ENCODE data around the gene CEL. TPM values are rescaled to one million over a fixed set of nuclear protein-coding genes. Genes with fewer than 3 reads are reported as not detected.
"Not testable (repeated sequence)": the region's sequence is repeated elsewhere in the genome, so short reads cannot be mapped to it uniquely, and the experiment has no call there.

Gene CEL
- total and polyA plus RNA-seq, 5 donors from 2014 or later, result 0.37 TPM; not detected in 4

DNA sequence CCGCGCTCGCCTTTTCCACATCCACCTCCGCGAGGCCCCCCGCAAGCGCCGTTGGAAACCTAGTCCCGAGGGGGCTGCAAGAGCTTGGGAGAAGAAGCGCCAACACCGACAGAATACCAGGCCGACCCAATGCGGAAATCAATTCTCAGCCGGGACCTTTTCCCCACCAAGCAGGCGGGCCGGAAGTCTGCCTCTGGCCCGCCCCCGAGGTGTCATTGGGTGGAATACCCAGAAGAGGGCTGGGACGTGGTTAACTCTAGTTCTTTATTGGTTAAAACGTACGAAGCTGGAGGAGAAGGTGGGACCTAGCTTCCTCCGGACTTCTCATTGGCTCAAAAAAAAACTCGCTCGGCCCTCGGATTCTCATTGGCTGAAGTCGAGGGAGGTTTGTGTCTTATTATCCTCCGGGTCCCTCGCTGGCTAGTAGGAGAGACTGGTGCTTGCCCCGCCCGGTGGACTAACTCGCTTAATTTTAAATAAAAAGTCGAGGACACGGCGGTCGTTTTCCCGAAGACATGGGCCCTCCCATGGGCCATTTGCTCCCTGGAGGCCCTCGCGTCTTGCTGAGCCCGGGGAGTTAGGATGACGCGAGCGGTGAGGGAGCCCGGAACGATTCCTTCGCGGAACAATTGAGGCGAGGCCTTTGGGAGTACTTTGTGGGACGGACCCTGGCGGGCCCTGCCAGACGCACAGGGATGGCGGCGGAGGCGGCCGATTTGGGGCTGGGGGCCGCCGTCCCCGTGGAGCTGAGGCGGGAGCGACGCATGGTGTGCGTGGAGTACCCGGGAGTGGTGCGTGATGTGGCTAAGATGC, 31.3 kb upstream of the CEL start, which contains the start of gene GTF3C5:
Gene GTF3C5 (plus strand): TSS at position 681 of the 813 bp plus-strand sequence. CDS start 15 bp downstream, at position 696.
- DNase-seq, result peak; percentile 91 to 99 (median 96)
- peaks cover 3% of the 10 kb centered on the region for H3K36me3 ChIP-seq (ENCODE audit: control insufficient read depth, insufficient read depth, low read length)
- H3K4me3 ChIP-seq (ENCODE audit: low read depth, low read length), result peak within 1 kb of the TSS; percentile 91
- H3K4me1 ChIP-seq (ENCODE audit: control insufficient read depth, insufficient read depth, low read length, poor library complexity, severe bottlenecking), result peaks cover 34% of the 10 kb centered on the region
- no peaks in the 10 kb centered on the region for H3K27me3 ChIP-seq (ENCODE audit: control insufficient read depth, insufficient read depth, low read length)
- peak within 1 kb of the TSS; percentile 94 to 98 (median 98) for H3K27ac Mint-ChIP-seq
- H3K27me3 Mint-ChIP-seq, result peaks cover 6% of the 10 kb centered on the region
- H3K9me3 Mint-ChIP-seq, result no peaks in the 10 kb centered on the region
- ATAC-seq (ENCODE audit: low read depth in 2 of 2), result peak; percentile 97 to 98
- peaks cover 3% of the 10 kb centered on the region for H3K36me3 Mint-ChIP-seq
- H3K27ac ChIP-seq (ENCODE audit: insufficient read depth, low read length, poor library complexity, severe bottlenecking), result peak within 1 kb of the TSS; percentile 90
- H3K9me3 ChIP-seq (ENCODE audit: control insufficient read depth in 2 of 2, low read length in 2 of 2), result no peaks in the 10 kb centered on the region
- peaks cover 0 to 77% (median 31%) of the 10 kb centered on the region in 4 donors for H3K4me1 Mint-ChIP-seq
- peak within 1 kb of the TSS; percentile 93 to 100 (median 100) for H3K4me3 Mint-ChIP-seq

DNA sequence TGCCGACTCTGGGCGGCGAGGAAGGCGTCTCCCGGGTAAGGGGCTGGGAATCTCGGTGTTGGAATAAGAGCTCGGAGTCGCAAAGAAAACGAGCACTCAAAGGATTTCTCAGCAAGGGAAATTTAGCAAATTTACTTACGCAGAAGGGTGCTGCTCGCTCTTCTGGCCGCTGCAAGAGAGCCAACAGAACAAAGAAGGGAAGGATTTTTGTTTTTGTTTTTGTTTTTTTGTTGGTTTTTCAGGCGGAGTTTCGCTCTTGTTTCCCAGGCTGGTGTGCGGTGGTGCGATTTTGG, 30.7 kb upstream of the CEL start:
- ATAC-seq (ENCODE audit: low read depth in 2 of 2), result no peak
- Histone ChIP-seq H3K9me3 (ENCODE audit: control insufficient read depth in 2 of 2, low read length in 2 of 2) (no peaks in the 10 kb centered on the region), H3K4me3 (ENCODE audit: low read depth, low read length) (peak overlapping the region; percentile 91), H3K4me1 (ENCODE audit: control insufficient read depth, insufficient read depth, low read length, poor library complexity, severe bottlenecking) (peaks cover 34% of the 10 kb centered on the region), H3K27me3 (ENCODE audit: control insufficient read depth, insufficient read depth, low read length) (no peaks in the 10 kb centered on the region), H3K27ac (ENCODE audit: insufficient read depth, low read length, poor library complexity, severe bottlenecking) (peak overlapping the region; percentile 75), H3K36me3 (ENCODE audit: control insufficient read depth, insufficient read depth, low read length) (peaks cover 3% of the 10 kb centered on the region)
- Mint-ChIP-seq H3K27ac (peak overlapping the region; percentile 71 to 98 (median 94)), H3K4me1 (peaks cover 0 to 83% (median 33%) of the 10 kb centered on the region in 4 donors), H3K9me3 (no peaks in the 10 kb centered on the region), H3K36me3 (peaks cover 3% of the 10 kb centered on the region), H3K4me3 (peak overlapping the region; percentile 93 to 100 (median 100)), H3K27me3 (peaks cover 6% of the 10 kb centered on the region)
- no peak for DNase-seq

DNA sequence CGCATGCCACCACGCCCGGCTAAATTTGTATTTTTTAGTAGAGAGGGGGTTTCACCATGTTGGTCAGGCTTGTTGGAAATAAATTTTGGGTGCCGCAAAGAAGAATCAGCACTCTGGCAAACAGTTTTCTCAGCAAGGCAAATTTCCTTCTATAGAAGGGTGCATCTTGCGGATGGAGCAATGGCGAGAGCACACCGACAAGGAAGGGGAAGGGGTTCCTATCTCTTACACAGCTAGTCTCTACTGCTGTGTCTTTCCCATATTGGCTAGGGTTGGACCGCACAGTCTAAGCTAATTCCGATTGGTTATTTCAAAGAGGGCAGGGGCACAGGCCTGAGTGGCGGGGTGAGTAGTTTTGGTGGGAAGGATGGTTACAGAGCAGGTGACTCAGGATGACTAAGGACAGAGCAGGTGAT, 30.3 kb upstream of the CEL start:
- peak overlapping the region; percentile 93 to 100 (median 100) for H3K4me3 Mint-ChIP-seq
- H3K4me1 ChIP-seq (ENCODE audit: control insufficient read depth, insufficient read depth, low read length, poor library complexity, severe bottlenecking), result peaks cover 34% of the 10 kb centered on the region
- H3K36me3 ChIP-seq (ENCODE audit: control insufficient read depth, insufficient read depth, low read length), result peaks cover 3% of the 10 kb centered on the region
- DNase-seq (no peak), ATAC-seq (ENCODE audit: low read depth in 2 of 2) (no peak)
- no peaks in the 10 kb centered on the region for H3K27me3 ChIP-seq (ENCODE audit: control insufficient read depth, insufficient read depth, low read length)
- no peak overlapping the region for H3K27ac ChIP-seq (ENCODE audit: insufficient read depth, low read length, poor library complexity, severe bottlenecking)
- peaks cover 0 to 85% (median 37%) of the 10 kb centered on the region in 4 donors for H3K4me1 Mint-ChIP-seq
- H3K27me3 Mint-ChIP-seq, result peaks cover 6% of the 10 kb centered on the region
- H3K9me3 ChIP-seq (ENCODE audit: control insufficient read depth in 2 of 2, low read length in 2 of 2), result no peaks in the 10 kb centered on the region
- H3K27ac Mint-ChIP-seq, result peak overlapping the region; percentile 71 to 98 (median 94)
- peak overlapping the region; percentile 91 for H3K4me3 ChIP-seq (ENCODE audit: low read depth, low read length)
- H3K9me3 Mint-ChIP-seq, result no peaks in the 10 kb centered on the region
- peaks cover 3% of the 10 kb centered on the region for H3K36me3 Mint-ChIP-seq

DNA sequence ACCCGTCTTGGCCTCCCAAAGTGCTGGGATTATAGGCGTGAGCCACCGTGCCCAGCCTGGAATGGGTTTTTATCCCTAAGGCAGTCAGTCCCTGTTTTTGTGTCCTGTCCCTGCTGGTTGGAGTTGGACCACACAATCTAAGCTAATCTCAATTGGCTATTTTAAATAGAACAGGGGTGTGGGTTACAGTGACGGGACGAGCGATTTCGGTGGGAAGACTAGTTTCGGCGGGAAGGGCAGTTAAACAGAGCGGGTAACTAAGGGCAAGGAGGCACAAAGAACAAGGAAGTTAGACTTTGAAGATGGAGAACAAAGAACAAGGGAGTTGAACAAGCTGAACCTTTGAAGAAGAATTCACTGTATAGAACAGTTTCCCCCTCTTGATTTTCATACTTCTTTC, 29.6 kb upstream of the CEL start:
- H3K27me3 ChIP-seq (ENCODE audit: control insufficient read depth, insufficient read depth, low read length), result no peaks in the 10 kb centered on the region
- H3K36me3 ChIP-seq (ENCODE audit: control insufficient read depth, insufficient read depth, low read length), result peaks cover 3% of the 10 kb centered on the region
- H3K27ac ChIP-seq (ENCODE audit: insufficient read depth, low read length, poor library complexity, severe bottlenecking), result no peak overlapping the region
- Mint-ChIP-seq H3K36me3 (peaks cover 3% of the 10 kb centered on the region), H3K27me3 (peaks cover 6% of the 10 kb centered on the region), H3K4me1 (peaks cover 0 to 87% (median 38%) of the 10 kb centered on the region in 4 donors), H3K27ac (peak overlapping the region in 2 of 3 donors; percentile 72 to 94), H3K9me3 (no peaks in the 10 kb centered on the region), H3K4me3 (peak overlapping the region; percentile 93 to 100 (median 100))
- no peak for DNase-seq
- H3K9me3 ChIP-seq (ENCODE audit: control insufficient read depth in 2 of 2, low read length in 2 of 2), result no peaks in the 10 kb centered on the region
- peak overlapping the region; percentile 91 for H3K4me3 ChIP-seq (ENCODE audit: low read depth, low read length)
- no peak for ATAC-seq (ENCODE audit: low read depth in 2 of 2)
- peaks cover 34% of the 10 kb centered on the region for H3K4me1 ChIP-seq (ENCODE audit: control insufficient read depth, insufficient read depth, low read length, poor library complexity, severe bottlenecking)

DNA sequence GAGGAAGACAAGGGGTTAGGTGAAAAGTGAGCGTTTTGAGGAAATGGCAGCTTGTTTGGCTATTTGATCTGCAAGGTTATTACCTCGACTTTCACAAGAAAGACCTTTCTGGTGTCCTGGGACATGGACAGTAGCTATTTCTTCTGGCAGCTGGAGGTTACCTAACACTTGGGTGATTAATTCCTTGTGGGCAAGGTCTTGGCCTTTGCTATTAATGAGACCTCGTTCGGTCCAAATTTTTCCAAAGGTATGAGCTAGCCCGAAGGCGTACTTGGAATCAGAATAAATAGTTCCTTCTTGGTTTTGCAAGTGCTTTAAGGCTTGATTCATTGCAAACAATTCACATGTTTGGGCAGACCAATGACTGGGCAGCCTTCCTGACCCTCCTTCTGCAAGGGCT, 26.1 kb upstream of the CEL start:
- no peak overlapping the region for H3K27ac Mint-ChIP-seq
- DNase-seq (no peak), ATAC-seq (ENCODE audit: low read depth in 2 of 2) (no peak)
- Histone ChIP-seq H3K4me1 (ENCODE audit: control insufficient read depth, insufficient read depth, low read length, poor library complexity, severe bottlenecking) (peaks cover 24% of the 10 kb centered on the region), H3K4me3 (ENCODE audit: low read depth, low read length) (no peak overlapping the region), H3K36me3 (ENCODE audit: control insufficient read depth, insufficient read depth, low read length) (peaks cover 6% of the 10 kb centered on the region), H3K27me3 (ENCODE audit: control insufficient read depth, insufficient read depth, low read length) (no peaks in the 10 kb centered on the region), H3K27ac (ENCODE audit: insufficient read depth, low read length, poor library complexity, severe bottlenecking) (no peak overlapping the region), H3K9me3 (ENCODE audit: control insufficient read depth in 2 of 2, low read length in 2 of 2) (no peaks in the 10 kb centered on the region)
- no peaks in the 10 kb centered on the region for H3K9me3 Mint-ChIP-seq
- peaks cover 0 to 72% (median 35%) of the 10 kb centered on the region in 4 donors for H3K4me1 Mint-ChIP-seq
- no peaks in the 10 kb centered on the region for H3K27me3 Mint-ChIP-seq
- H3K4me3 Mint-ChIP-seq, result no peak overlapping the region
- peaks cover 3% of the 10 kb centered on the region for H3K36me3 Mint-ChIP-seq

DNA sequence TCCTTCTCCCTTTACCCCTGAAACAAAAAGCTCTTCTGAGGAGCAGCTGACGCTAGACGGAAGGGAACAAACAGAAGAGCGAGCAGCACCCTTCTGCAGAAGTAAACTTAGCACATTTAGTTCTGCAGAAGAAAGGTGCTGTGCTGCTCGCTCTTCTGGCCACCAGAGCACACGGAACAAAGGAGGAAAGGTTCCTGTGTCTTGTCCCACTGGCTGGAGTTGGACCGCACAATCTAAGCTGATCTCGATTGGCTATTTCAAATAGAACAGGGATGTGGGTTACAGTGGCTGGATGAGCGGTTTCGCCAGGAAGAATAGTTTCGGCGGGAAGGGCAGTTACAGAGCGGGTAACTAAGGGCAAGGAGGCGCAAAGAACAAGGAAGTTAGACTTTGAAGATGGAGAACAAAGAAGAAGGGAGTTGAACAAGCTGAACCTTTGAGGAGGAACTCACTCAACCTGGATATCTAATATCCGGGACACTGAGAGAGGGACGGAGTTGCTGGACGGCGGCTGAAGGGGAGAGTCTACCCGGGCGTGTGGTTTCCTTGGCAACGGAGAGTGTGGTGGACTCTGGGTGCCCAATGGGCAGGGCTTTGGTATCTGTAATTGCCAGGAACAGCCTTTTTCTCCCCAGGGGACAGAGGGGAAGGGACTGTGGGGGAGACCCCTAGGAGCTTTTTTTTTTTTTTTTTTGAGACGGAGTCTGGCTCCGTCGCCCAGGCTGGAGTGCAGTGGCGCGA, 23.8 kb upstream of the CEL start:
- ATAC-seq (ENCODE audit: low read depth in 2 of 2), result no peak
- no peak overlapping the region for H3K27ac Mint-ChIP-seq
- H3K4me3 Mint-ChIP-seq, result no peak overlapping the region

DNA sequence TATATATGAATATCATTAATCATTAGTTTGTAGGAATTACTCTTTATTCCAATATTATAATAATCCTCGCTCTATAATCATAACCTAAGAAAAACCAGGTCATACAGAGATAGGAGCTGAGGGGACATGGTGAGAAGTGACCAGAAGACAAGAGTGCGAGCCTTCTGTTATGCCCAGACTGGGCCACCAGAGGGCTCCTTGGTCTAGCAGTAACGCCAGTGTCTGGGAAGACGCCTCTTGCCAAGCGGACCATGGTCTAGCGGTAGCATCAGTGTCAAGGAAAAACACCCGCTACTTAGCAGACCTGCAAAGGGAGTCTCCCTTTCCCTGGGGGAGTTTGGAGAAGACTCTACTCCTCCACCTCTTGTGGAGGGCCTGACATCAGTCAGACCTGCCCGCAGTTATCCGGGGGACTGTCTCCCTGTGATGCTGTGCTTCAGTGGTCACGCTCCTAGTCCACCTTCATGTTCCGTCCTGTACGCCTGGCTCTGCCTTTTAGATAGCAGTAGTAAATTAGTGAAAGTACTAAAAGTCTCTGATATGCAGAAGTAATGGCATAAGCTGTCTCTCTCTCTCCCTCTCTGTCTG, 20.8 kb upstream of the CEL start:
- H3K4me3 ChIP-seq (ENCODE audit: low read depth, low read length); H3K27ac ChIP-seq (ENCODE audit: insufficient read depth, low read length, poor library complexity, severe bottlenecking); H3K27ac Mint-ChIP-seq; ATAC-seq (ENCODE audit: low read depth in 2 of 2); H3K4me3 Mint-ChIP-seq; H3K9me3 Mint-ChIP-seq; H3K27me3 Mint-ChIP-seq; H3K27me3 ChIP-seq (ENCODE audit: control insufficient read depth, insufficient read depth, low read length); H3K4me1 ChIP-seq (ENCODE audit: control insufficient read depth, insufficient read depth, low read length, poor library complexity, severe bottlenecking); H3K9me3 ChIP-seq (ENCODE audit: control insufficient read depth in 2 of 2, low read length in 2 of 2): not testable (repeated sequence)
- peaks cover 0 to 22% (median 13%) of the 10 kb centered on the region in 4 donors for H3K4me1 Mint-ChIP-seq
- peaks cover 43% of the 10 kb centered on the region for H3K36me3 ChIP-seq (ENCODE audit: control insufficient read depth, insufficient read depth, low read length)
- peak in 2 of 3 donors; percentile 26 to 32 for DNase-seq
- H3K36me3 Mint-ChIP-seq, result peaks cover 23% of the 10 kb centered on the region

More for the DNA sequence above, 23.8 kb upstream of the CEL start:
- H3K36me3 Mint-ChIP-seq, result peaks cover 4% of the 10 kb centered on the region
- no peak overlapping the region for H3K4me3 ChIP-seq (ENCODE audit: low read depth, low read length)
- H3K9me3 ChIP-seq (ENCODE audit: control insufficient read depth in 2 of 2, low read length in 2 of 2), result no peaks in the 10 kb centered on the region
- H3K27me3 Mint-ChIP-seq, result no peaks in the 10 kb centered on the region
- no peaks in the 10 kb centered on the region for H3K27me3 ChIP-seq (ENCODE audit: control insufficient read depth, insufficient read depth, low read length)
- H3K9me3 Mint-ChIP-seq, result no peaks in the 10 kb centered on the region
- peaks cover 18% of the 10 kb centered on the region for H3K36me3 ChIP-seq (ENCODE audit: control insufficient read depth, insufficient read depth, low read length)
- peaks cover 8% of the 10 kb centered on the region for H3K4me1 ChIP-seq (ENCODE audit: control insufficient read depth, insufficient read depth, low read length, poor library complexity, severe bottlenecking)
- H3K4me1 Mint-ChIP-seq, result peaks cover 0 to 50% (median 21%) of the 10 kb centered on the region in 4 donors
- no peak for DNase-seq
- no peak overlapping the region for H3K27ac ChIP-seq (ENCODE audit: insufficient read depth, low read length, poor library complexity, severe bottlenecking)

All from CD4-positive, CD25-positive, alpha-beta regulatory T cell (primary cell).